SKM-1 (cell line): ENCODE data around the gene CCDC150.

ENCODE experiments used
- DNase-seq: peaks from one replicate; lab custom pipeline; 2025; ENCODE audit not compliant: unreplicated experiment; lab: John Stamatoyannopoulos, UW

Gene CCDC150

DNA sequence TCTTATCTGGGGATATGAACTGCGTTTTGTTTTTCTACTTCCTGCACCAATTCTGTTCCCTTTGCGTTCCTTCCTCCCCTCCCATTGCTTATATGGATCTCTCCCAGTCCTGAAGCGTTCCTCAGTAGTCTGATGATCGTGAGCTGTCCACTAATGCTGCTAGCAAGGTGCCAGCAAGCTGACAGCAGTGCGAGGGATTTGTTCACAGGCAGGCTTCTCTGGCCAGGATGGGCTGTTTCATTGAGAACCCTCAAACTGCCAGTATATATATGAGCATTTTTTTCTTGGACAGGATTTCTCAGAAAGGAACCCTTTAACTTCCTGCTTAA, 119.8 kb downstream of the CCDC150 start:
- DNase-seq: no peak

DNA sequence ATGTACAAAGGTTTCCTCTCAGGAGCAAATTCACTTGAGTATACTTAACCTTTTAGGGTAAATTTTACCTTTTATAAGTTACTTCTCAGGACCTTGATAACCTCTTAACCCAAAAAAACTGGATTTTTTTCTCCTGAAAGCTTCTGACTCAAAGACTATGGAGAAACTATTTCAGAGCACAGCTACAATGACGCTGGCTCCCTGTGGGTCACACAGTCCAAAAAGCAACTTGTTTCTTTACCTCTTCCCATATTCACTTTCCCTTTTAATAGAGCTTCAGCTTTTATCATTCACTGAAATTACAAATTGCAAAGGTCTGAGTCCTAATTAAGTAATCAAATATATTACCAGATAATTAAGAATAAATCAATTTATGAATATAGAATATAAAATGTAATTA, 127.6 kb downstream of the CCDC150 start:
- DNase-seq: no peak
